ENCODE measurements around the gene IDI1. TPM values are rescaled to one million over a fixed set of nuclear protein-coding genes. Genes with fewer than 3 reads are reported as not detected.

Gene IDI1
- total RNA-seq, 4 donors from 2014 or later: 29.8 to 67.5 (median 60.4) TPM

DNA sequence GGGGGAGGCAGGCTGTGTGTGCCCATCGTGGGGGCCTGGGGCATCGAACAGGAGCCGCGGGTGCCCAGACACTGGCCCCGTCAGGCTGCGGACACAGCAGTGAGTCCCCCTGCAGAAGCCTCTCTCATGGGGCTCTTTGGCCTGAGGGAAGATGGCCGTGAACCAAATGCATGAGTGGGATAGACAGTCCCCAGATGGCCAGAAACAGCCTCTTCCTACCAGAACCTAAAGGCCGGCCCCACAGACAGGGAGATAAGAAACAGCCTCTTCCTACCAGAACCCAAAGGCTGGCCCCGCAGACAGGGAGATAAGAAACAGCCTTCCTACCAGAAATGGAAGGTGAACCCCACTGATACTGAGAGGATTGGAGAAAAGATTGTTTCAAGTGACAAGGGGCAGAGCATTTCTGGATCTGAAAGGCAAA is 39.8 kb downstream of the IDI1 start:
- no peak for DNase-seq (ENCODE audit: low spot score)
- ATAC-seq (ENCODE audit: low FRiP score): no peak
- TF ChIP-seq, protein P1, sequence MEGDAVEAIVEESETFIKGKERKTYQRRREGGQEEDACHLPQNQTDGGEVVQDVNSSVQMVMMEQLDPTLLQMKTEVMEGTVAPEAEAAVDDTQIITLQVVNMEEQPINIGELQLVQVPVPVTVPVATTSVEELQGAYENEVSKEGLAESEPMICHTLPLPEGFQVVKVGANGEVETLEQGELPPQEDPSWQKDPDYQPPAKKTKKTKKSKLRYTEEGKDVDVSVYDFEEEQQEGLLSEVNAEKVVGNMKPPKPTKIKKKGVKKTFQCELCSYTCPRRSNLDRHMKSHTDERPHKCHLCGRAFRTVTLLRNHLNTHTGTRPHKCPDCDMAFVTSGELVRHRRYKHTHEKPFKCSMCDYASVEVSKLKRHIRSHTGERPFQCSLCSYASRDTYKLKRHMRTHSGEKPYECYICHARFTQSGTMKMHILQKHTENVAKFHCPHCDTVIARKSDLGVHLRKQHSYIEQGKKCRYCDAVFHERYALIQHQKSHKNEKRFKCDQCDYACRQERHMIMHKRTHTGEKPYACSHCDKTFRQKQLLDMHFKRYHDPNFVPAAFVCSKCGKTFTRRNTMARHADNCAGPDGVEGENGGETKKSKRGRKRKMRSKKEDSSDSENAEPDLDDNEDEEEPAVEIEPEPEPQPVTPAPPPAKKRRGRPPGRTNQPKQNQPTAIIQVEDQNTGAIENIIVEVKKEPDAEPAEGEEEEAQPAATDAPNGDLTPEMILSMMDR (IDR thresholded peaks at IDR 0.05): no peak

DNA sequence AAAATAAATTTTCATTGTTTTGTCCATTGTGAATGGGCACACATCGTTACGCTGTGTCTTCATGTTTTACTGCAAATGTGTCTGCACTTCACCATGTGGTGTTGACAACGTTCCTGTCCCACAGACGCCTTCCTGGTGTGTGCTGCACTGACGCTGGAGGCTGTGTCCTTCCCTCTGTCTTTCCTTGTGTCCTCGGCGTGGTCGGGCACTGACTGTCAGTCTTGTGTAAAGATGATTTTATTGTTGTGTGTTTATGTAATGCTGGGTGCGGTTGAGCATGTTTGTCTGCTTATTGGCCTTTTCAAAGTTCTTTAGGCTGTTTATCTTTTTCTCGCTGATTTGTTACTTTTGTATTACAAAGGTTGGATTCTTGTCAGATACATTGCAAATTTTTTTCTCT is 41.3 kb downstream of the IDI1 start:
- TF ChIP-seq, protein P1 (IDR thresholded peaks at IDR 0.05): no peak
- ATAC-seq (ENCODE audit: low FRiP score) (no peak), DNase-seq (ENCODE audit: low spot score) (no peak)

DNA sequence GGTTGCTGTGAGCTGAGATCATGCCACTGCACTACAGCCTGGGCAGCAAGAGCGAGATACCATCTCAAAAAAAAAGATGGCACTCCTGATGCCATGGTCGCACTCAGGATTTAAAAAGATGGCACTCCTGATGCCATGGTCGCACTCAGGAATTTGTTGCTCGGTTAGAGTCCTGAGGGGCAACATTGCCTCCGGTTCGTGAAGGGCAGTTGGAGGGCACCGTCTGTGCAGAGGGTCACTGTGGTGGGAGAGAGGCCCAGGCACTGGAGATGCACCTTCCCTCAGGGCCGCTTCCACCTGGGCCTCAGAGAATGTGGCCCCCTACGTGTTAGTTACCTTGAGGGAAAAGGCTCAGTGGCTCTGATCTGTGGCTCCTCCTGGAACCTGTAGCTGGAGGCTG is 42.3 kb downstream of the IDI1 start:
- ATAC-seq (ENCODE audit: low FRiP score): no peak
- TF ChIP-seq, protein P1 (IDR thresholded peaks at IDR 0.05): no peak
- no peak for DNase-seq (ENCODE audit: low spot score)

DNA sequence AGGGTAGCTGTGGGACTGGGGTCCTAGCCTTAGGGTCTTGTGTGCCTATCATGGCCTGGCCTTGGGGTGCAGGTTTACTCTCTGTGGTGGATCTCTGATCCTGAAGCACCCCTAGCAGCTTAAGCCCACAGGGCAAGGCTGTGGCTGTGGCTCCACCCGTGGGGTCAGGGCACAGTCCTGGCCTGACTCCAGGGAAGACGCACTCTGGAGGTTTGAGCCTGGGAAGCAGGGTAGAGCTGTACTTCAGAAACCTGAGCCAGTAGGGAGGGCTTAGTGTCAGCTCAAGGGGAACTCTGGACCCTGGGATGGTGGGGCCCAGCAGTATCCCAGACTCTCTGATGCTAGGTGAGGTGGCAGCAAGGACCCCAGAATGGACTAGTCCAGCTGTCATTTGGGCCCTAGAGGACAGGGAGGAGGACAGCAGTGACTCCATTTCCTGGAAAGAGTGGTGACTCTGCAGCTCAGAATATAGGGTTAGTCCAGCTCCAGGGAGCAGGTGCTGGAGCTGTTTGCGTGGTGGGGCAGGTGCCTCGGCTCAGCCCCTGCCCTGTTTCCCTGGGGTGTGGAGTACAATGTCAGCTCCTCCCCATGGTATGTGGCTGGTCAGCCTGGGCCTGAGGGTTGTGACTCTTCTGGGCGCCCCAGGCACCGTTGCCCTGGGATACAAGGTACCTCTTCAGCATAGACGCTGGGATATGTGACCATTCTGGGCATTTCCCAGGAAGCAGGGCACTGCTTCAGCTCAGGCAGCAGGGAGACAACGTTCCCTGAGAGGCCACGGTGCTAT is 44.8 kb downstream of the IDI1 start:
- ATAC-seq (ENCODE audit: low FRiP score) (no peak), DNase-seq (ENCODE audit: low spot score) (no peak)
- TF ChIP-seq, protein P1 (IDR thresholded peaks at IDR 0.05): no peak

DNA sequence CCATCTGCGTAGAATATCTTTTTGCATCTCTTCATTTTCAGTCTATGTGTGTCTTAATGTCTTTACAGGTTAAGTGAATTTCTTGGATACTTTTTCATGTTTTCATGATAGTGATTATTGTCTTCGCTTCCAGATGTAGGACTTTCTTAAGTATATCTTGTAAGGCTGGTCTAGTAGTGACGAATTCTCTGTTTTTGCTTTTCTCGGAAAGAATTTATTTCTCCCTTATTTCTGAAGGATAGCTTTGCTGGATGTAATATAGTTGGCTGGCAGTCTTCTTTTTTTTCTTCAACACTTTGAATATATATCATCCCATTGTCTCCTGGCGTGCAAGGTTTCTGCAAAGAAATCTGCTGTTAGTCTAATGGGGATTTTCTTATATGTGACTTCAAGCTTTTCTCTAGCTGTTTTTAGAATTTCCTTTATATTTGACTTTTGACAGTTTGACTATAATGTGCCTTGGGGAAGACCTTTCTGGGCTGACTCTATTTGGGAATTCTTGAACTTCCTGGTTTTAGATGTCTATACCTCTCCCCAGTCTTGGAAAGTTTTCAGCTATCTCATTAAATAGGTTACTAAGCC is 46.4 kb downstream of the IDI1 start:
- DNase-seq (ENCODE audit: low spot score): no peak
- no peak for ATAC-seq (ENCODE audit: low FRiP score)
- TF ChIP-seq, protein P1 (IDR thresholded peaks at IDR 0.05): no peak

DNA sequence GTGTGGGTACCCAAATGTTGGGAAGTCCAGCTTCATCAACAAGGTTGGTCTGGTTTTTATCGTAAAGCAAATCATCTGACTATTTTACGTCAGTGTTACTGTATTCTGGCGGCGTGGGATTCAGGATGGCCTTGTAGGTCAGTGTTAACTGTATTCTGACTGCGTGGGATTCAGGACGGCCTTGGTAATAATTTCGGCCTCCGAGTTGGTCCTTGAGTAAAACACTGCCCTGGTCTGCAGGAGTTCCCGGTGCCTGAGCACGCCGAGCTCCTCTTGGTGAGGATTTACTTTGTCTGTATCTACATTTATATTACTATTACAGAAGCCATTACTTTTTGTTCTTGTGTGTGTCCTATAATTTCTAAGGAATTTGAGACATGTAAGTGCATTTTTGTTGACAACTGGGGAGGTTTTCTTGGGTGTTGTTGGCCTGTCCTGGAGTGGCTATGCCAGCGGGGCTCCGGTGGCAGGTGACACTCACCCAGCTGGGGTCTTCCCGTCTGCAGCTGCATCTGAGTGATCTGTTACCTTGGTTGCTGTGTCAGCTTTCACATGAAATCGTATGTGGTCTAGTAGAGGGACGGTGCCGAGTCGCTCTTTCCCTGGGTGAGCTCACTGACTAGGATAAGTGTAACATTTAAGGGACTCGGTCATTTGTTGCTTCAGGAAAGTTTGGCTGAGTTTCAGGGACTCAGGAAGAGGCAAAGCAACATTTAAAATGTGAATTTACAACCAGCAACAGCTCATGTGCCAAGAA is 51.5 kb downstream of the IDI1 start:
- TF ChIP-seq, protein P1 (IDR thresholded peaks at IDR 0.05): no peak
- DNase-seq (ENCODE audit: low spot score) (no peak), ATAC-seq (ENCODE audit: low FRiP score) (no peak)
